ENCODE results near the gene HPCAL1.

- TF ChIP-seq CTCF (IDR thresholded peaks at IDR 0.05) (no peak), POLR2A (IDR thresholded peaks at IDR 0.05) (no peak)
Observed at GRCh38 chr2:10336283-10336682, 33.6 kb downstream of the HPCAL1 start.
